Fibroblast of lung (primary cell): ENCODE data around the gene NLRP6. TPM values are rescaled to one million over a fixed set of nuclear protein-coding genes. Genes with fewer than 3 reads are reported as not detected.

ENCODE experiments used
- DNase-seq, 2 donors: peaks; one replicate each; pipeline versions ENCODE4 v3.0.0 to v3.0.0-alpha.2; 2010; ENCODE audit warnings: low read depth in 2 of 2
- H2AFZ ChIP-seq: 2 replicates; pipeline ENCODE4 v1.5.1; 2012; ENCODE audit warnings: low read length, control low read depth, inconsistent platforms
- H3K27ac ChIP-seq: 2 replicates; pipeline ENCODE4 v1.5.1; 2011; ENCODE audit warnings: low read length, control low read depth; ENCODE audit not compliant: insufficient read depth
- H3K27me3 ChIP-seq: 2 replicates; pipeline ENCODE4 v1.5.1; 2011; ENCODE audit warnings: mild to moderate bottlenecking, low read length; ENCODE audit not compliant: control insufficient read depth, insufficient read depth
- H3K36me3 ChIP-seq: 2 replicates; pipeline ENCODE4 v1.5.1; 2011; ENCODE audit warnings: low read length; ENCODE audit not compliant: control insufficient read depth, insufficient read depth
- H3K4me1 ChIP-seq: 2 replicates; pipeline ENCODE4 v1.5.1; 2011; ENCODE audit warnings: low read length; ENCODE audit not compliant: control insufficient read depth, insufficient read depth; ENCODE audit errors: extremely low read depth
- H3K4me2 ChIP-seq: 2 replicates; pipeline ENCODE4 v1.5.1; 2011; ENCODE audit warnings: low read length, control low read depth; ENCODE audit not compliant: insufficient read depth; ENCODE audit errors: extremely low read depth
- H3K4me3 ChIP-seq, 4 experiments: fragments of 200-600 bp in 1 of 4; sonication (generic) in 1 of 4; replicated peaks in 1 of 4; 2 replicates each; pipeline ENCODE4 v1.5.1; 2011 to 2016; ENCODE audit warnings: low read length in 4 of 4, low read depth in 3 of 4, mild to moderate bottlenecking in 3 of 4, control low read depth in 2 of 4, inconsistent platforms in 1 of 4, mixed read lengths in 1 of 4; ENCODE audit not compliant: insufficient read depth in 1 of 4; ENCODE audit errors: control extremely low read depth in 1 of 4
- H3K79me2 ChIP-seq: 2 replicates; pipeline ENCODE4 v1.5.1; 2012; ENCODE audit warnings: mild to moderate bottlenecking, low read length, inconsistent platforms; ENCODE audit not compliant: control insufficient read depth, insufficient read depth
- H3K9ac ChIP-seq: 2 replicates; pipeline ENCODE4 v1.5.1; 2011; ENCODE audit warnings: mild to moderate bottlenecking, low read length, control low read depth; ENCODE audit not compliant: insufficient read depth
- H3K9me3 ChIP-seq: 2 replicates; pipeline ENCODE4 v1.5.1; 2012; ENCODE audit warnings: low read depth, low read length; ENCODE audit not compliant: control insufficient read depth, insufficient read depth
- H4K20me1 ChIP-seq: 2 replicates; pipeline ENCODE4 v1.5.1; 2011; ENCODE audit warnings: low read length; ENCODE audit not compliant: control insufficient read depth, insufficient read depth; ENCODE audit errors: extremely low read depth
- CTCF ChIP-seq, 2 donors: IDR thresholded peaks in 1 of 2; conservative IDR thresholded peaks in 1 of 2; 1 replicate in 1 of 2; 2 replicates in 1 of 2; pipeline ENCODE4 v1.5.1; 2011 to 2012; ENCODE audit warnings: low read length in 2 of 2, control low read depth in 1 of 2, inconsistent platforms in 1 of 2, low read depth in 1 of 2, mild to moderate bottlenecking in 1 of 2
- EZH2 ChIP-seq: IDR thresholded peaks from 2 replicates; pipeline ENCODE4 v1.5.1; 2012; ENCODE audit warnings: low read length, control low read depth, mild to moderate bottlenecking; ENCODE audit errors: missing control alignments
- polyA minus RNA-seq: library from RNA; depleted of rRNA, polyadenylated mRNA; stranded (reverse); fragments of >200 nt; gene quantifications from 2 replicates; pipeline ENCODE4 v1.2.3, GENCODE V29; 2011; ENCODE audit warnings: low replicate concordance
- polyA plus RNA-seq, 2 donors: library from polyadenylated mRNA; depleted of rRNA in 1 of 2; stranded (reverse) in 1 of 2; unstranded in 1 of 2; fragments of >200 nt; gene quantifications; 2 replicates each; pipeline ENCODE4 v1.2.1, GENCODE V29; 2011 to 2012; ENCODE audit warnings: missing spikeins in 1 of 2
- total RNA-seq: library from RNA; depleted of rRNA; stranded (reverse); fragments of >200 nt; gene quantifications from 2 replicates; pipeline ENCODE4 v1.2.1, GENCODE V29; 2014

Gene NLRP6
- not detected in 2 replicates for total RNA-seq
- polyA plus RNA-seq = not detected in 2 replicates
- polyA plus RNA-seq (2012) = not detected in 2 replicates
- not detected in 2 replicates for polyA minus RNA-seq

GRCh38 chr11:278001-278951, at the start of gene NLRP6:
Gene NLRP6 (plus strand): TSS chr11:278407. CDS start chr11:278570, 163 bp downstream.
- no peaks in the 10 kb centered on the region for H3K36me3 ChIP-seq
- TF ChIP-seq CTCF (conservative IDR thresholded peaks at IDR 0.05 in 1 of 2, IDR thresholded peaks at IDR 0.05 in 1 of 2; ENCODE audit: low read depth in 1 of 2, low read length in 2 of 2) (no peak), EZH2 (no peak)

GRCh38 chr11:230431-230830, 47.8 kb upstream of the NLRP6 start:
- Histone ChIP-seq H3K27me3 (no peaks in the 10 kb centered on the region), H3K36me3 (no peaks in the 10 kb centered on the region), H2AFZ (no peak overlapping the region), H3K9me3 (no peaks in the 10 kb centered on the region), H3K79me2 (no peaks in the 10 kb centered on the region), H4K20me1 (no peaks in the 10 kb centered on the region), H3K4me3 (no peak overlapping the region), H3K4me2 (no peak overlapping the region), H3K4me1 (peaks cover 2% of the 10 kb centered on the region), H3K27ac (no peak overlapping the region), H3K9ac (no peak overlapping the region)
- DNase-seq = no peak
- TF ChIP-seq CTCF (conservative IDR thresholded peaks at IDR 0.05 in 1 of 2, IDR thresholded peaks at IDR 0.05 in 1 of 2; ENCODE audit: low read depth in 1 of 2, low read length in 2 of 2) (no peak), EZH2 (no peak)

More at GRCh38 chr11:278001-278951, at the start of gene NLRP6:
- no peaks in the 10 kb centered on the region for H3K4me1 ChIP-seq
- no peak within 1 kb of the TSS for H3K9ac ChIP-seq
- H4K20me1 ChIP-seq = no peaks in the 10 kb centered on the region
- no peak within 1 kb of the TSS for H3K4me2 ChIP-seq
- H3K9me3 ChIP-seq = no peaks in the 10 kb centered on the region
- DNase-seq = no peak
- H3K27me3 ChIP-seq = peaks cover 63% of the 10 kb centered on the region
- no peak within 1 kb of the TSS for H2AFZ ChIP-seq
- H3K4me3 ChIP-seq = no peak within 1 kb of the TSS
- no peak within 1 kb of the TSS for H3K27ac ChIP-seq
- H3K79me2 ChIP-seq = no peaks in the 10 kb centered on the region

GRCh38 chr11:232783-233565, 45.2 kb upstream of the NLRP6 start:
- no peaks in the 10 kb centered on the region for H3K36me3 ChIP-seq
- no peak overlapping the region for H3K4me2 ChIP-seq
- no peaks in the 10 kb centered on the region for H4K20me1 ChIP-seq
- H3K27me3 ChIP-seq = no peaks in the 10 kb centered on the region
- H3K79me2 ChIP-seq = peaks cover 15% of the 10 kb centered on the region
- no peak overlapping the region for H3K27ac ChIP-seq
- TF ChIP-seq CTCF (conservative IDR thresholded peaks at IDR 0.05 in 1 of 2, IDR thresholded peaks at IDR 0.05 in 1 of 2; ENCODE audit: low read depth in 1 of 2, low read length in 2 of 2) (no peak), EZH2 (no peak)
- peaks cover 5% of the 10 kb centered on the region for H3K4me1 ChIP-seq
- no peak overlapping the region for H2AFZ ChIP-seq
- no peak overlapping the region for H3K9ac ChIP-seq
- H3K4me3 ChIP-seq = no peak overlapping the region
- DNase-seq = no peak
- no peaks in the 10 kb centered on the region for H3K9me3 ChIP-seq
